ENCODE measurements around the gene TTN.
"Not testable (repeated sequence)": the region's sequence is repeated elsewhere in the genome, so short reads cannot be mapped to it uniquely, and the experiment has no call there.

TTN gene

GRCh38 chr2:178530625-178531142 lies 276.5 kb downstream of the TTN start:
- DNase-seq (ENCODE audit: low read depth, low spot score), result no peak

- DNase-seq (ENCODE audit: low read depth, low spot score), result no peak
Observed at GRCh38 chr2:178530131-178530530, 277.1 kb downstream of the TTN start.

GRCh38 chr2:178529194-178529593 lies 278.0 kb downstream of the TTN start:
- DNase-seq (ENCODE audit: low read depth, low spot score), result no peak

- no peak for DNase-seq (ENCODE audit: low read depth, low spot score)
Observed at GRCh38 chr2:178528647-178529046, 278.6 kb downstream of the TTN start.

- no peak for DNase-seq (ENCODE audit: low read depth, low spot score)
Observed at GRCh38 chr2:178527592-178527991, 279.6 kb downstream of the TTN start.

GRCh38 chr2:178526256-178526655 lies 281.0 kb downstream of the TTN start:
- no peak for DNase-seq (ENCODE audit: low read depth, low spot score)

GRCh38 chr2:178525460-178525859 lies 281.8 kb downstream of the TTN start:
- DNase-seq (ENCODE audit: low read depth, low spot score), result not testable (repeated sequence)

- DNase-seq (ENCODE audit: low read depth, low spot score), result not testable (repeated sequence)
Observed at GRCh38 chr2:178525010-178525409, 282.2 kb downstream of the TTN start.

GRCh38 chr2:178523596-178524134 lies 283.6 kb downstream of the TTN start:
- DNase-seq (ENCODE audit: low read depth, low spot score), result no peak

- DNase-seq (ENCODE audit: low read depth, low spot score), result peak; percentile 63
Observed at GRCh38 chr2:178522950-178523595, 284.1 kb downstream of the TTN start.

GRCh38 chr2:178521304-178522150 lies 285.7 kb downstream of the TTN start:
- no peak for DNase-seq (ENCODE audit: low read depth, low spot score)

- no peak for DNase-seq (ENCODE audit: low read depth, low spot score)
Observed at GRCh38 chr2:178517496-178517895, 289.7 kb downstream of the TTN start.

- peak; percentile 10 for DNase-seq (ENCODE audit: low read depth, low spot score)
Observed at GRCh38 chr2:178514664-178515063, 292.6 kb downstream of the TTN start.

GRCh38 chr2:178513876-178514275 lies 293.3 kb downstream of the TTN start:
- no peak for DNase-seq (ENCODE audit: low read depth, low spot score)

- DNase-seq (ENCODE audit: low read depth, low spot score), result no peak
Observed at GRCh38 chr2:178512484-178512883, 294.7 kb downstream of the TTN start.

GRCh38 chr2:178510384-178510783 lies 296.8 kb downstream of the TTN start:
- DNase-seq (ENCODE audit: low read depth, low spot score), result no peak

GRCh38 chr2:178508646-178509045 lies 298.6 kb downstream of the TTN start:
- DNase-seq (ENCODE audit: low read depth, low spot score), result no peak

GRCh38 chr2:178506949-178507348 lies 300.3 kb downstream of the TTN start:
- no peak for DNase-seq (ENCODE audit: low read depth, low spot score)

- no peak for DNase-seq (ENCODE audit: low read depth, low spot score)
Observed at GRCh38 chr2:178506524-178506923, 300.7 kb downstream of the TTN start.

GRCh38 chr2:178506101-178506500 lies 301.1 kb downstream of the TTN start:
- no peak for DNase-seq (ENCODE audit: low read depth, low spot score)

GRCh38 chr2:178502751-178503150 lies 304.5 kb downstream of the TTN start:
- DNase-seq (ENCODE audit: low read depth, low spot score), result no peak

GRCh38 chr2:178499640-178500039 lies 307.6 kb downstream of the TTN start:
- no peak for DNase-seq (ENCODE audit: low read depth, low spot score)

- DNase-seq (ENCODE audit: low read depth, low spot score), result no peak
Observed at GRCh38 chr2:178498137-178498536, 309.1 kb downstream of the TTN start.
